ENCODE measurements around the gene RFTN1. TPM values are rescaled to one million over a fixed set of nuclear protein-coding genes. Genes with fewer than 3 reads are reported as not detected.

Gene RFTN1
- total and polyA plus RNA-seq, 2 donors (not counting 1 experiment from before 2014, with no cell fraction given): 35.1 to 35.5 TPM

DNA sequence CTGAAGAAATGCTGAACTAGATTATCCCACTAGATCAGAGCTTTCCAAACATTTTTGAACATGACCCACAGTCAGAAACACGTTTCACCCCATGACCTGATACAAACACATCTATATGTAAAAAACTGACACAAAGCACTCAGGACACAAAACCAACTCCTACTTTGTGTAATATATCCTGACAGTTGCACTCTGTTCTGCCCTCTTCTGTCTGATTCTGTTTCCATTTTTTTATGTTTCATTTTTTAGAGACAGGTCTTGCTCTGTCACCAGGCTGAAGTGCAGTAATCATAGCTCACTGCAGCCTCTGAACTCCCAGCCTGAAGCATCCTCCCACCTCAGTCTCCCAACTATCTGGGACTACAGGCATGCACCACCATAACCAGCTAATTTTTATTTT, 15.8 kb upstream of the RFTN1 start:
- no peaks in the 10 kb centered on the region for H3K9me3 ChIP-seq (ENCODE audit: control insufficient read depth, insufficient read depth, low read depth, low read length)
- H3K4me2 ChIP-seq (ENCODE audit: extremely low read depth, insufficient read depth, low read length): no peak overlapping the region
- no peak overlapping the region for H2AFZ ChIP-seq (ENCODE audit: low read length)
- no peaks in the 10 kb centered on the region for H4K20me1 ChIP-seq (ENCODE audit: control insufficient read depth, extremely low read depth, insufficient read depth, low read length)
- H3K4me1 ChIP-seq (ENCODE audit: control insufficient read depth, extremely low read depth, insufficient read depth, low read length): no peaks in the 10 kb centered on the region
- no peaks in the 10 kb centered on the region for H3K79me2 ChIP-seq (ENCODE audit: control insufficient read depth, insufficient read depth, low read length)
- H3K9ac ChIP-seq (ENCODE audit: insufficient read depth, low read length): no peak overlapping the region
- H3K4me3 ChIP-seq (replicated peaks in 1 of 4; ENCODE audit: control extremely low read depth in 1 of 4, insufficient read depth in 1 of 4, low read depth in 3 of 4, low read length in 4 of 4): no peak overlapping the region
- no peak overlapping the region for H3K27ac ChIP-seq (ENCODE audit: insufficient read depth, low read length)
- DNase-seq (ENCODE audit: low read depth in 2 of 2): peak in 1 of 2 donors; percentile 17
- no peaks in the 10 kb centered on the region for H3K36me3 ChIP-seq (ENCODE audit: control insufficient read depth, insufficient read depth, low read length)
- TF ChIP-seq CTCF (conservative IDR thresholded peaks at IDR 0.05 in 1 of 2, IDR thresholded peaks at IDR 0.05 in 1 of 2; ENCODE audit: low read depth in 1 of 2, low read length in 2 of 2) (no peak), EZH2 (IDR thresholded peaks at IDR 0.05; ENCODE audit: low read length, missing control alignments) (no peak)
- H3K27me3 ChIP-seq (ENCODE audit: control insufficient read depth, insufficient read depth, low read length): peaks cover 15% of the 10 kb centered on the region

GRCh38 chr3:16528581-16528993, 15.1 kb upstream of the RFTN1 start:
- peaks cover 15% of the 10 kb centered on the region for H3K27me3 ChIP-seq (ENCODE audit: control insufficient read depth, insufficient read depth, low read length)
- DNase-seq (ENCODE audit: low read depth in 2 of 2): no peak
- no peak overlapping the region for H3K9ac ChIP-seq (ENCODE audit: insufficient read depth, low read length)
- no peak overlapping the region for H2AFZ ChIP-seq (ENCODE audit: low read length)
- TF ChIP-seq CTCF (conservative IDR thresholded peaks at IDR 0.05 in 1 of 2, IDR thresholded peaks at IDR 0.05 in 1 of 2; ENCODE audit: low read depth in 1 of 2, low read length in 2 of 2): no peak
- TF ChIP-seq EZH2 (IDR thresholded peaks at IDR 0.05; ENCODE audit: low read length, missing control alignments): no peak
- no peaks in the 10 kb centered on the region for H3K9me3 ChIP-seq (ENCODE audit: control insufficient read depth, insufficient read depth, low read depth, low read length)
- no peak overlapping the region for H3K27ac ChIP-seq (ENCODE audit: insufficient read depth, low read length)
- no peaks in the 10 kb centered on the region for H3K79me2 ChIP-seq (ENCODE audit: control insufficient read depth, insufficient read depth, low read length)
- H3K4me2 ChIP-seq (ENCODE audit: extremely low read depth, insufficient read depth, low read length): no peak overlapping the region
- H3K4me1 ChIP-seq (ENCODE audit: control insufficient read depth, extremely low read depth, insufficient read depth, low read length): no peaks in the 10 kb centered on the region
- no peaks in the 10 kb centered on the region for H3K36me3 ChIP-seq (ENCODE audit: control insufficient read depth, insufficient read depth, low read length)
- no peak overlapping the region for H3K4me3 ChIP-seq (replicated peaks in 1 of 4; ENCODE audit: control extremely low read depth in 1 of 4, insufficient read depth in 1 of 4, low read depth in 3 of 4, low read length in 4 of 4)
- no peaks in the 10 kb centered on the region for H4K20me1 ChIP-seq (ENCODE audit: control insufficient read depth, extremely low read depth, insufficient read depth, low read length)

- Histone ChIP-seq H3K9me3 (ENCODE audit: control insufficient read depth, insufficient read depth, low read depth, low read length) (no peaks in the 10 kb centered on the region), H2AFZ (ENCODE audit: low read length) (no peak overlapping the region), H3K9ac (ENCODE audit: insufficient read depth, low read length) (no peak overlapping the region), H3K4me3 (replicated peaks in 1 of 4; ENCODE audit: control extremely low read depth in 1 of 4, insufficient read depth in 1 of 4, low read depth in 3 of 4, low read length in 4 of 4) (no peak overlapping the region), H3K79me2 (ENCODE audit: control insufficient read depth, insufficient read depth, low read length) (no peaks in the 10 kb centered on the region), H3K27me3 (ENCODE audit: control insufficient read depth, insufficient read depth, low read length) (peaks cover 15% of the 10 kb centered on the region), H3K27ac (ENCODE audit: insufficient read depth, low read length) (no peak overlapping the region), H4K20me1 (ENCODE audit: control insufficient read depth, extremely low read depth, insufficient read depth, low read length) (no peaks in the 10 kb centered on the region), H3K36me3 (ENCODE audit: control insufficient read depth, insufficient read depth, low read length) (no peaks in the 10 kb centered on the region), H3K4me1 (ENCODE audit: control insufficient read depth, extremely low read depth, insufficient read depth, low read length) (no peaks in the 10 kb centered on the region), H3K4me2 (ENCODE audit: extremely low read depth, insufficient read depth, low read length) (no peak overlapping the region)
- no peak for DNase-seq (ENCODE audit: low read depth in 2 of 2)
- TF ChIP-seq EZH2 (IDR thresholded peaks at IDR 0.05; ENCODE audit: low read length, missing control alignments): no peak
- no peak for TF ChIP-seq CTCF (conservative IDR thresholded peaks at IDR 0.05 in 1 of 2, IDR thresholded peaks at IDR 0.05 in 1 of 2; ENCODE audit: low read depth in 1 of 2, low read length in 2 of 2)
Measured at GRCh38 chr3:16528106-16528505, 14.6 kb upstream of the RFTN1 start.
